CD4-positive, alpha-beta T cell treated with Interleukin-4 for 1 hour (primary cell): ENCODE measurements around the gene DTD1.

Experiments
- DNase-seq, 2 donors: peaks; one replicate each; pipeline ENCODE4 v3.0.0-alpha.2; 2020 to 2022

The DTD1 gene

DNA sequence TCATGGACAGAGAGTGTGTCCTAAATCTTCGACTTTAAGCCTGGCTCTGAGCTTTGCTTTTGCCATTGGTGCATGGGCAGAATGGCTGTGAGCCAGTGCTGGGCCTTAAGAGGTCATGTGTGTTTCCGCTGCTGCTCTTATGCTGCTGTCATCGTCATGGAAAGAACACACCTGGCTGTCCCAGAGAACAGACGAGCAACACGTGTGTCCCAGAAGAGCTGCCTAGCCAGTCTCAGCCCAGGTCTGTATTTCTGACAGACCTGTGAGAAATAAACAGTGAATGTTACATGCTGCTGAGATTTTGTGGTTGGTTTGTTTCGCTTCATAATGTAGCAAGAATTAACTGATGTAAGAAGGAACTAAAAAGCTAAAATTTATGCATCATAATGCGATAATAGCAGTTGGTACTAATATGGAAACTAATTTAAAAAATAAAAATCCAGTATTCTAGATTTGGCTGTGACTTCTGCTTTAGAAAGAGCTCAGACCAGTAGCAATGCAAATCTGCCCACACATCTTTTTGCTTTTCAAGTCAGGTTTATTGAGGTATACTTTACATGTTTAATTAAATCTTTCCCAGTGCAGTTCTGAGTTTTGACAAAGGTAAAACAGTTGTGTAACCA is 214.3 kb downstream of the DTD1 start:
- DNase-seq: no peak

DNA sequence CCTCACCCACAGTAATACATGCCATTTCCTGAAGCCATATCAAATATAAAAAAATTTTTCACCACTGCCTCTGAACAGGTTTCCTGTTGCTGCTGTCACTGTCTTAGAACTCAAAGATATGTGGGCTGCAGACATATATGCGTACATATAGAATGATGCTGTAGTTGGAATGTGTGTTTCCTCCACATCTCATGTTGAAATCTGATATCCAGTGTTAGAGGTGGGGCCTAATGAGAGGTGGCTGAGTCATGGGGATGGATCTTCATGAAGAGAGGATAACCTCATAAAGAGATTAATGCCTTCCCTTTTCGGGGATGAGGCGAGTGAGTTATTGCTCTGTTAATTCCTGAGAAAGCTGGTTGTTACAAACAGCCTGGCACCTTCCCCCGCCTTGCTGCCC is 218.0 kb downstream of the DTD1 start:
- DNase-seq: no peak

- no peak for DNase-seq
Measured at GRCh38 chr20:18808712-18809111, 220.9 kb downstream of the DTD1 start.

GRCh38 chr20:18811186-18811585 is 223.3 kb downstream of the DTD1 start:
- no peak for DNase-seq

DNA sequence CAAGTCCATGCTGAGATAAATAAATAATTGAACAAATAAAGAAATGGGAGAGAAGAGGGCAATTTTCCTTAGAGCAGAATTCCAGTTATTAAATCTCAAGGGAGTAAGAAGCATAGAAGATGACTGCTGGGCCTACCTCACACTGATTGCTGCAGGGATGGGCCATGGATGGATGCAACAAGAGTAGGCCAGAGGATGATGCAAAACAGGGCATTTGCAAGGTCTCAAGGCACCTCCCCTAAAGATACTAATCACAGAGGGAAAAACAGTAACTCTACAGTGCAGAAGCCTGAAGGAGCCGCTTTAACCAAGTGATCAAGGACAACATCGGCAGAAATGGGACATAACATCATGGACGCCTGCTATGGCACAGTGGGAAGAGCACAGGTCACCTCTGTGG is 224.1 kb downstream of the DTD1 start:
- DNase-seq: no peak

- no peak for DNase-seq
Measured at GRCh38 chr20:18813483-18813882, 225.6 kb downstream of the DTD1 start, which contains the start of gene SCP2D1. SCP2D1 (plus strand) TSS chr20:18813783; CDS start chr20:18813816, 33 bp downstream.

DNA sequence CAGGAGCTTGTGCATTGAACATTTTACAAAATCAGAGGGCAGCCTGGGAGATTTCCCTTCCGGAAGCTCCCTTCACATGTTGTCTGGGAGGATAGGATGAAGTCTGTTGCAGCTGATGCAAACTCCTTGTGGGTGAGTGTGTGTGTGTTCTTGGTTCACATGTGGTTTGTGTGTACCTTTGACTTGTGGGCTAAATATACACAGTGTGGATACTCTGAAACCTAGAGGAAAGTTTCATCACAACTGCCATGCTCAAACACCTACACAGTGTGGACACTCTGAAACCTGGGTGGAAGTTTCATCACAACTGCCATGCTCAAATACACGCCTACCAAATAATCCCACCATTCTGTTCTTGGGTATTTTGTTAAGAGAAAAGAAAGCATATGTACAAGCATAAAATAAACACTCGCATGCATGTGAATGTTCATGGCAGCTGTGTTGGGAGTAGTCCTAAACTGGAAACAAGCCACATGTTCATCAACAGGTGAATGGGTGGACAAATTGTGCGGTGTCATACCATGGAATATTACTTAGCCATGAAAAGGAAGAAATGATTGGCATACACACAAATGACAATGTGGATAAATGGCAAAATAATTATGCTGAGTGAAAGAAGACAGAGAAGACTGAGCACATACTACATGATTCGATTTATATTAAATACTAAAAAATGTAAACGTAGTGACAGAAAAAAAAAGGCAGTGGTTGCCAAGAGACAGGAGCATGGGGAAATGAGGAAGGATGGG is 227.5 kb downstream of the DTD1 start:
- no peak for DNase-seq
